Keratinocyte (primary cell): Measurements from ENCODE around the gene ANO9. TPM values are rescaled to one million over a fixed set of nuclear protein-coding genes. Genes with fewer than 3 reads are reported as not detected.

Experiments
- DNase-seq: peaks from one replicate; pipeline ENCODE4 v3.0.0-alpha.2; 2011; ENCODE audit warnings: low read depth, missing footprints, low spot score
- FAIRE-seq: peaks from 2 replicates; lab custom pipeline; 2011; peaks lifted over from hg19 to GRCh38; lab: Jason Lieb, UNC
- H2AFZ ChIP-seq: 2 replicates; pipeline ENCODE4 v1.6.0; 2012; ENCODE audit warnings: low read length, control low read depth, inconsistent platforms; ENCODE audit not compliant: control insufficient read depth
- H3K27ac ChIP-seq: 2 replicates; pipeline ENCODE4 v1.5.1; 2011; ENCODE audit warnings: low read length; ENCODE audit not compliant: control insufficient read depth, insufficient read depth
- H3K27me3 ChIP-seq: 3 replicates; pipeline ENCODE4 v1.6.0; 2011; ENCODE audit warnings: low read length; ENCODE audit not compliant: control insufficient read depth, insufficient read depth; ENCODE audit errors: extremely low read depth
- H3K36me3 ChIP-seq, 2 experiments: 2 replicates in 1 of 2; 3 replicates in 1 of 2; pipeline ENCODE4 v1.5.1; 2011; ENCODE audit warnings: low read length in 2 of 2, mild to moderate bottlenecking in 1 of 2; ENCODE audit not compliant: control insufficient read depth in 2 of 2, insufficient read depth in 2 of 2; ENCODE audit errors: extremely low read depth in 1 of 2
- H3K4me1 ChIP-seq: 3 replicates; pipeline ENCODE4 v1.5.1; 2011; ENCODE audit warnings: low read length; ENCODE audit not compliant: control insufficient read depth, insufficient read depth; ENCODE audit errors: extremely low read depth
- H3K4me2 ChIP-seq: 3 replicates; pipeline ENCODE4 v1.6.0; 2011; ENCODE audit warnings: low read depth, low read length; ENCODE audit not compliant: control insufficient read depth, insufficient read depth; ENCODE audit errors: extremely low read depth
- H3K4me3 ChIP-seq, 3 experiments: fragments of 200-600 bp in 1 of 3; sonication (generic) in 1 of 3; 2 replicates in 2 of 3; 3 replicates in 1 of 3; pipeline ENCODE4 v1.5.1; 2011 to 2016; ENCODE audit warnings: low read length in 3 of 3, mild to moderate bottlenecking in 3 of 3, control low read depth in 2 of 3, inconsistent platforms in 1 of 3, low read depth in 1 of 3, mixed read lengths in 1 of 3, mixed run types in 1 of 3, moderate library complexity in 1 of 3; ENCODE audit not compliant: control insufficient read depth in 2 of 3, insufficient read depth in 2 of 3; ENCODE audit errors: extremely low read depth in 1 of 3
- H3K79me2 ChIP-seq: 2 replicates; pipeline ENCODE4 v1.6.0; 2012; ENCODE audit warnings: low read length; ENCODE audit not compliant: control insufficient read depth, insufficient read depth
- H3K9ac ChIP-seq: 3 replicates; pipeline ENCODE4 v1.6.0; 2011; ENCODE audit warnings: low read length; ENCODE audit not compliant: control insufficient read depth, insufficient read depth; ENCODE audit errors: extremely low read depth
- H3K9me1 ChIP-seq: 3 replicates; pipeline ENCODE4 v1.6.0; 2011; ENCODE audit warnings: low read length; ENCODE audit not compliant: control insufficient read depth, insufficient read depth; ENCODE audit errors: extremely low read depth
- H3K9me3 ChIP-seq: 2 replicates; pipeline ENCODE4 v1.5.1; 2012; ENCODE audit warnings: low read depth, low read length; ENCODE audit not compliant: control insufficient read depth
- H4K20me1 ChIP-seq: 3 replicates; pipeline ENCODE4 v1.6.0; 2011; ENCODE audit warnings: low read length; ENCODE audit not compliant: control insufficient read depth, insufficient read depth; ENCODE audit errors: extremely low read depth
- CTCF ChIP-seq, 3 experiments: IDR thresholded peaks in 1 of 3; conservative IDR thresholded peaks in 1 of 3; optimal IDR thresholded peaks in 1 of 3; 2 replicates in 2 of 3; 3 replicates in 1 of 3; pipeline versions ENCODE3 to v1.5.1; 2011; ENCODE audit warnings: low read length in 3 of 3, mild to moderate bottlenecking in 3 of 3, moderate library complexity in 2 of 3, control low read depth in 1 of 3, inconsistent platforms in 1 of 3; ENCODE audit not compliant: insufficient read depth in 2 of 3; ENCODE audit errors: extremely low read depth in 1 of 3
- EZH2 ChIP-seq: IDR thresholded peaks from one replicate; pipeline ENCODE4 v1.6.1; 2012; ENCODE audit warnings: inconsistent platforms, mild to moderate bottlenecking, low read length, moderate library complexity
- dilution Hi-C: fragments of 300-500 bp; cut with MboI; formaldehyde crosslinking; loops from one replicate; pipeline ENCODE4 v1.7.0; 2020; ENCODE audit warnings: low sequenced_read_pairs; ENCODE audit not compliant: extremely low pct_ligation_motif_present
- polyA plus RNA-seq, 5 experiments: library from polyadenylated mRNA; depleted of rRNA in 3 of 5; stranded (reverse) in 3 of 5; stranded (forward) in 1 of 5; unstranded in 1 of 5; fragments of >200 nt; gene quantifications; 1 replicate in 1 of 5; 2 replicates in 3 of 5; 3 replicates in 1 of 5; pipeline versions ENCODE4 v1.2.1 to v1.2.3, GENCODE V29; 2011 to 2012; ENCODE audit warnings: missing spikeins in 2 of 5, low read depth in 1 of 5, low replicate concordance in 1 of 5

ANO9 gene
- polyA plus RNA-seq, 1 donor (not counting 4 experiments of a cell fraction or from before 2014, with no cell fraction given) = 16.1 TPM

GRCh38 chr11:460331-461199 is 18.8 kb upstream of the ANO9 start:
- Histone ChIP-seq H3K27ac (peak overlapping the region; percentile 97), H3K36me3 (peaks cover 7 to 21% of the 10 kb centered on the region in 2 experiments), H3K4me1 (peaks cover 27% of the 10 kb centered on the region), H3K9me1 (no peaks in the 10 kb centered on the region), H3K9me3 (no peaks in the 10 kb centered on the region), H3K27me3 (no peaks in the 10 kb centered on the region), H3K79me2 (peaks cover 50% of the 10 kb centered on the region), H2AFZ (peak overlapping the region; percentile 76), H3K9ac (peak overlapping the region; percentile 89), H4K20me1 (no peaks in the 10 kb centered on the region), H3K4me2 (peak overlapping the region; percentile 94), H3K4me3 (peak overlapping the region; percentile 14 to 65 (median 48))
- dilution Hi-C loops = no loop called here
- FAIRE-seq (peak; percentile 90), DNase-seq (peak; percentile 87)
- TF ChIP-seq EZH2 = no peak
- no peak for TF ChIP-seq CTCF (optimal IDR thresholded peaks at IDR 0.05 in 1 of 3, IDR thresholded peaks at IDR 0.05 in 1 of 3, conservative IDR thresholded peaks at IDR 0.05 in 1 of 3; ENCODE audit: extremely low read depth in 1 of 3, insufficient read depth in 2 of 3, low read length in 3 of 3)

- Histone ChIP-seq H3K27me3 (no peaks in the 10 kb centered on the region), H3K4me2 (peak overlapping the region; percentile 94), H2AFZ (peak overlapping the region; percentile 76), H3K9me1 (no peaks in the 10 kb centered on the region), H3K79me2 (peaks cover 59% of the 10 kb centered on the region), H4K20me1 (no peaks in the 10 kb centered on the region), H3K4me1 (peaks cover 27% of the 10 kb centered on the region), H3K27ac (peak overlapping the region; percentile 97), H3K9me3 (no peaks in the 10 kb centered on the region), H3K4me3 (peak overlapping the region; percentile 14 to 65 (median 48)), H3K36me3 (peaks cover 9 to 21% of the 10 kb centered on the region in 2 experiments), H3K9ac (peak overlapping the region; percentile 89)
- no peak for FAIRE-seq
- DNase-seq = no peak
- dilution Hi-C loops = no loop called here
- TF ChIP-seq CTCF (optimal IDR thresholded peaks at IDR 0.05 in 1 of 3, IDR thresholded peaks at IDR 0.05 in 1 of 3, conservative IDR thresholded peaks at IDR 0.05 in 1 of 3; ENCODE audit: extremely low read depth in 1 of 3, insufficient read depth in 2 of 3, low read length in 3 of 3) (no peak), EZH2 (no peak)
Measured at GRCh38 chr11:459511-460220, 17.9 kb upstream of the ANO9 start.
